ENCODE measurements around the gene DMGDH.

Gene DMGDH

DNA sequence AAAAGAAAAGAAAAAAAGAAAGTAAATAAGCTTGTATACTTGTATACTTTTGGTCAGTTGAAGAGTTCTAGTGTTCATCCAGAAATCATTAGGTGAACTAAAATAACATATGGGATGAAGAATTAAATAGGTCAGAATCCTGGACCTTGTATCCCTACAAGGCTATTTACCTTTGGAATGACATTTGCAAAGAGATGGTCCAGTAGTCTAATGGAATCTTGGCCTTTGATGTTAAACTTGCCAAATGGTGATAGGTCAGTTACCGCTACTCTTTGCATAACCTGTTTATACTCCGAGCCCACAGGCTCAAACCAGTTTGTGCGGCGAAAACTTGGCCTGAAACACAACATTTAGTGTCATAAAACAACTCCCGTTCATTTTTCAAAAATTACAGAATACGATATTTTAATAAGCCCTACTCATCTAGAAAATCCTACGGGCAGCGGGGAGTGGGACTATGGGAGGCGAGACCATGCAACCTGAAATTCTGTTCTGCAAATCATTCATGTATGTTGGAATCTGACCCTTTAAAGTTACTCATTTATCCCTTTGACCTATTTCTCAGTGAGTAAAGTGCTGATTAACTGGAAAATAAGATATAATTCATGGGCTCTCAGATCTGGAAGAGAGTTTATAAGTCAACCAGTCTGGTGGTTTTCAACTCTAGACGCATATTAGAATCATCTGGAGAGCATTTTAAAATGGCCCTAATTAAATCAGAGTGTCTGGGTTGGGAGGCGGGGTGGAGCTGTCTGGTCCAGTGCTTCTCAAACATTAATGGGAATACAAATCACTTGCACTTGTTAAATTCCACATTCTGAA is 38.6 kb downstream of the DMGDH start:
- H3K27ac ChIP-seq: no peak overlapping the region
- TF ChIP-seq ZFX (IDR thresholded peaks at IDR 0.05): no peak
- TF ChIP-seq, protein P1, sequence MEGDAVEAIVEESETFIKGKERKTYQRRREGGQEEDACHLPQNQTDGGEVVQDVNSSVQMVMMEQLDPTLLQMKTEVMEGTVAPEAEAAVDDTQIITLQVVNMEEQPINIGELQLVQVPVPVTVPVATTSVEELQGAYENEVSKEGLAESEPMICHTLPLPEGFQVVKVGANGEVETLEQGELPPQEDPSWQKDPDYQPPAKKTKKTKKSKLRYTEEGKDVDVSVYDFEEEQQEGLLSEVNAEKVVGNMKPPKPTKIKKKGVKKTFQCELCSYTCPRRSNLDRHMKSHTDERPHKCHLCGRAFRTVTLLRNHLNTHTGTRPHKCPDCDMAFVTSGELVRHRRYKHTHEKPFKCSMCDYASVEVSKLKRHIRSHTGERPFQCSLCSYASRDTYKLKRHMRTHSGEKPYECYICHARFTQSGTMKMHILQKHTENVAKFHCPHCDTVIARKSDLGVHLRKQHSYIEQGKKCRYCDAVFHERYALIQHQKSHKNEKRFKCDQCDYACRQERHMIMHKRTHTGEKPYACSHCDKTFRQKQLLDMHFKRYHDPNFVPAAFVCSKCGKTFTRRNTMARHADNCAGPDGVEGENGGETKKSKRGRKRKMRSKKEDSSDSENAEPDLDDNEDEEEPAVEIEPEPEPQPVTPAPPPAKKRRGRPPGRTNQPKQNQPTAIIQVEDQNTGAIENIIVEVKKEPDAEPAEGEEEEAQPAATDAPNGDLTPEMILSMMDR (conservative IDR thresholded peaks at IDR 0.05): no peak

DNA sequence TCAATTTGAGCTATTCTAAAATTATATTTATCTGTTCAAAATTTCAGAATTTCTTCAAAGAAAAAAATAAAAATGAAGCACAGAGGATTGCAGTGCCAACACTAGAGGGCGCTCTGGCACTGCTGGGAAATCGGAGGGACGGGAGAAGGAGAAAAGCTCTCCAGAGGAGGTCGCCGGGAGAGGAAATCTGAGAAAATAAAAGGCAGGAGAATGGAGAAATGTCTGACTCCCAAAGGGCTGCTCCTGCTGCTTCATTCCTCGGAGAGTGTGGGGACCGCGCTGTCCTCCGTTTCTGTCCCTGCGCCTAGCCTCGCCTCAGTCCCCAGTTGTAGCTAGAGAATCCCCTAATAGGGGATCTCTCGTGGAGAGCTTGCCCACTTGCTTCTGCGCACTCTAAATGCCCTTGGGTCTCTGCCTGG is 44.4 kb downstream of the DMGDH start:
- H3K27ac ChIP-seq: no peak overlapping the region
- TF ChIP-seq, protein P1 (conservative IDR thresholded peaks at IDR 0.05): peak; percentile 99
- no peak for TF ChIP-seq ZFX (IDR thresholded peaks at IDR 0.05)

DNA sequence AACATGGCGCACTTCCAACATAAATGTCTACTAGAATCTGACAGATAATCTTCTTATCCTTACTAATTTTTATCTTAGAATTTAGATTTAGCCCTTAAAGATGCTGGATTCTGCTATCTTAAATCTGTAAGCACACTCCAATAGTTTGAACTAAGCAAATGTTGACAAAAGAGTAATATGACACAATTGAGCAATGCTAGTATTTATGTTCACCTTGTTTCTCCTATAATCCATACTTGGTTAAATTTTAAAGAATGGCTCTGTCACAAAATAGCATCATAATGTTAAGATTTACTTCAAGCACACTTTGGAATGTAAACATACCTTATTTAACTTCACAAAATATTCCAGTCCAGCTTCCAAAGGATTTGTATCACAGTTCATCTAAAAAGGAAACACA is 45.5 kb downstream of the DMGDH start:
- TF ChIP-seq ZFX (IDR thresholded peaks at IDR 0.05): no peak
- TF ChIP-seq, protein P1 (conservative IDR thresholded peaks at IDR 0.05): no peak
- no peak overlapping the region for H3K27ac ChIP-seq

DNA sequence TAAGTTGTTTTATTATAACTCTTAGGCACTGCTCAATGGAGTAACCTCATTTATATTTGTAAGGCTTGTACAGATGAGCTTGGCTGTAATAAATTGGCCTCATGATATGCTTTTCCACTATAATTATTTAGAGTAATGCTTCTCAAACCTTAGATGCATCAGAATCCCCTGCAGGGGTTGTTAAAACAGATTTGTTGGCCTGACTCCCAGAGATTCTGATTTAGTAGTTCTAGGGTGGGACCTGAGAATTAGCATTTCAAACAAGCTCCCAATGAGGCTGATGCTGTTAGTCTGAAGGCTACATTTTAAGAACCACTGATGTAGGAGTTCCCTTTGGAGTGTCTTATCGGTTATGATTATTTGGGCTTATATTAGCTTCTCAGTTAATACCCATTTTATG is 46.1 kb downstream of the DMGDH start:
- no peak for TF ChIP-seq ZFX (IDR thresholded peaks at IDR 0.05)
- TF ChIP-seq, protein P1 (conservative IDR thresholded peaks at IDR 0.05): no peak
- no peak overlapping the region for H3K27ac ChIP-seq

DNA sequence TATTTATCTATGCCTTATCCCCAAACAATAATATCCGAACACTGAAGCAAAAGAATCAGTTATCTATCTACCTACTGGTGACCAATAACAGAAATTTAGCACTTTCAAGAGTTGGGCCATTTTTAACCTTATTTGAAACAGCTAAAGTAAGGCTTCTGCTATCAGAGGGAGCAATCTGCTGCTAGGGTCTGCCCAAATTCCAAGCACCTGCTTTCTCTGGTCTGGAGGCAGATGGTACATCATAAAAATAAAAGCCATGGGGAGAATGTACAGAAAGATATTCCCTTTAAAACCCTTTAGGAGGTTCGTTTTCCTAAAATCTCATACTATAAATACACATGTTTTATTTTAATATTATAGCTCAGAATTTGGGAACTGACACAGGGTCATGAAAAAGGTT is 46.7 kb downstream of the DMGDH start:
- TF ChIP-seq, protein P1 (conservative IDR thresholded peaks at IDR 0.05): no peak
- no peak for TF ChIP-seq ZFX (IDR thresholded peaks at IDR 0.05)
- no peak overlapping the region for H3K27ac ChIP-seq

DNA sequence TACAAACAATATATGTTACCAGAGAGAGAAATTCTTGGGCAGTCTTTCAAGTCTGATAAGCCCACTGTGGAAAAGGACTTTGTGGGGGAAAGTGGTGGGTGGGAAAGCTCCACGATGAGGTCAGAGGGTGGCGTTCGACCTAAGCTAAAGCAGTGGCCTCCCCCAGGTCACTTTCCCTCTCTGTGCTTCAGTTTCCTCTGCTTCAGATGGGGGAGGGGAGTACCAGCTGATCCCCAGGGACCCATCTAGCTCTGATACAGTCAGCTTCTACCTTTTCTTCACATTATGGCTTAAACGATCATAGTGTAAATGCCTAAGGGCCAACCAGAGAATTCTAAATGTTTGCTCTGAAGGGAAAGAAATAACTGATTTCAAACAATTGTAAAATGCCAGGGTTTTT is 47.7 kb downstream of the DMGDH start:
- TF ChIP-seq ZFX (IDR thresholded peaks at IDR 0.05): no peak
- TF ChIP-seq, protein P1 (conservative IDR thresholded peaks at IDR 0.05): no peak
- H3K27ac ChIP-seq: no peak overlapping the region

DNA sequence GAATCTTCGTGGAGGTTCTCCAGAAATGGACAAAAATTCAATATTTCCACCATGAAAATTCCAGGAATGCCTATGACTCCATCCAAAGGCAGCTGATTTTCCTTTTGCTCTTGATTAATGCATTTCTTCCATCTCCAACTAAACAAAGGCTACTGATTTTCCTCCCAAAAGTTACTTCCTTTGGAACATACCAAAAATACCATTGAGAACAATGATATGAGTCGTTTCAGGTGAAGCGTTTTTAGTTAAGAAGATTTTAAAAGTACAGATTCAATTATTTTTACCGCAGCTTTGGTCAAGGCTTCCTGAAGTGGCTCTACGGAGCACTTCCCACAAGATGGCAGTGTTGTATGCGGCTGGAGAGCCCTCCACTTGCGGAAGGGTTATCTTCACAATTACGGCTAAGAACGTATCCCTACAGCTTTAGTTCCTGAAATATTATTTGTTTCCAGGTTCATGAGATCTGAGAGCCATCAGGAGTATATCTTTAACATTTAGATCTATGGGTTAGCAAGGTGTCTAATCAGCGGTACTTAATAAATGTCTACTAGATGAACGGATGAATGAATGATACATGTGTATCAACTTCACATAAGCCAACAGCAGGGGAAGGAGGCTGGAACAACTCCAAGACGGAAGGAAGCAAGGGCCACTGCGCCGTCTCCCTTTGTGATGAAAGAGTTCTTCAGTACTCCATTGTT is 48.5 kb downstream of the DMGDH start:
- no peak overlapping the region for H3K27ac ChIP-seq
- TF ChIP-seq ZFX (IDR thresholded peaks at IDR 0.05): no peak
- TF ChIP-seq, protein P1 (conservative IDR thresholded peaks at IDR 0.05): peak; percentile 97

Data from C4-2B (cell line).